ENCODE measurements around the gene C5. TPM values are rescaled to one million over a fixed set of nuclear protein-coding genes. Genes with fewer than 3 reads are reported as not detected.
A peak's percentile ranks its signal among the peaks of the same experiment; 100 is the strongest.

The C5 gene
- total RNA-seq, 2 donors from 2014 or later = 3.5 to 11.1 TPM

- intact Hi-C loops (cut with DNase I) = no loop called here
- H3K4me3 ChIP-seq = no peak overlapping the region
- no peaks in the 10 kb centered on the region for H3K9me3 ChIP-seq
- H3K4me1 ChIP-seq (replicated peaks) = no peaks in the 10 kb centered on the region
- peak; percentile 30 for TF ChIP-seq POLR2AphosphoS5 (IDR thresholded peaks at IDR 0.05)
- no peak for TF ChIP-seq POLR2A (IDR thresholded peaks at IDR 0.05)
- H3K36me3 ChIP-seq = no peaks in the 10 kb centered on the region
- H3K27ac ChIP-seq = peak overlapping the region in 1 of 2 donors; percentile 20
- no peak for DNase-seq (ENCODE audit: low spot score)
- WGBS = 68% methylated on average over 4 of the region's 4 CpGs
- no peaks in the 10 kb centered on the region for H3K27me3 ChIP-seq (replicated peaks; ENCODE audit: insufficient read depth)
Observed at GRCh38 chr9:120944434-120944843, 105.6 kb downstream of the C5 start.

GRCh38 chr9:120942186-120943001, 107.7 kb downstream of the C5 start:
- Histone ChIP-seq H3K27ac (peak overlapping the region; percentile 71 to 79), H3K4me3 (no peak overlapping the region)
- DNase-seq (ENCODE audit: low spot score) = peak; percentile 77

GRCh38 chr9:120941046-120941770, 108.9 kb downstream of the C5 start:
- H3K36me3 ChIP-seq = no peaks in the 10 kb centered on the region
- peak overlapping the region; percentile 48 to 71 for H3K27ac ChIP-seq
- H3K4me3 ChIP-seq = no peak overlapping the region
- 83% methylated on average over 6 of the region's 6 CpGs for WGBS
- TF ChIP-seq POLR2AphosphoS5 (IDR thresholded peaks at IDR 0.05) (no peak), CTCF (IDR thresholded peaks at IDR 0.05) (no peak), POLR2A (IDR thresholded peaks at IDR 0.05) (no peak)
- DNase-seq (ENCODE audit: low spot score) = no peak
- no peaks in the 10 kb centered on the region for H3K9me3 ChIP-seq
- H3K27me3 ChIP-seq (replicated peaks; ENCODE audit: insufficient read depth) = no peaks in the 10 kb centered on the region
- peaks cover 2% of the 10 kb centered on the region for H3K4me1 ChIP-seq (replicated peaks)
- intact Hi-C loops (cut with DNase I) = no loop called here

More at GRCh38 chr9:120942186-120943001, 107.7 kb downstream of the C5 start:
- Histone ChIP-seq H3K27me3 (replicated peaks; ENCODE audit: insufficient read depth) (no peaks in the 10 kb centered on the region), H3K9me3 (no peaks in the 10 kb centered on the region), H3K36me3 (no peaks in the 10 kb centered on the region), H3K4me1 (replicated peaks) (no peaks in the 10 kb centered on the region)
- TF ChIP-seq POLR2AphosphoS5 (IDR thresholded peaks at IDR 0.05) = peak; percentile 83
- no peak for TF ChIP-seq POLR2A (IDR thresholded peaks at IDR 0.05)
- peak in 1 of 4 experiments; percentile 5 for TF ChIP-seq CTCF (IDR thresholded peaks at IDR 0.05)
- 7% methylated on average over 8 of the region's 8 CpGs for WGBS
- intact Hi-C loops (cut with DNase I) = no loop called here

GRCh38 chr9:120940573-120940972, 109.5 kb downstream of the C5 start:
- Histone ChIP-seq H3K36me3 (no peaks in the 10 kb centered on the region), H3K4me3 (no peak overlapping the region), H3K27me3 (replicated peaks; ENCODE audit: insufficient read depth) (no peaks in the 10 kb centered on the region), H3K4me1 (replicated peaks) (peaks cover 9% of the 10 kb centered on the region), H3K9me3 (no peaks in the 10 kb centered on the region), H3K27ac (peak overlapping the region in 1 of 2 donors; percentile 18)
- no peak for DNase-seq (ENCODE audit: low spot score)
- WGBS = 85% methylated on average over 10 of the region's 10 CpGs
- intact Hi-C loops (cut with DNase I) = no loop called here
- TF ChIP-seq CTCF (IDR thresholded peaks at IDR 0.05) (no peak), POLR2AphosphoS5 (IDR thresholded peaks at IDR 0.05) (no peak), POLR2A (IDR thresholded peaks at IDR 0.05) (no peak)

GRCh38 chr9:120938851-120939250, 111.2 kb downstream of the C5 start:
- intact Hi-C loops (cut with DNase I) = loop anchor here (10.0 kb wide), 2 partner anchors 136 to 184 kb away; partner anchors contain the start of gene CNTRL

More at GRCh38 chr9:120938851-120939250, 111.2 kb downstream of the C5 start:
- TF ChIP-seq POLR2AphosphoS5 (IDR thresholded peaks at IDR 0.05) (no peak), CTCF (IDR thresholded peaks at IDR 0.05) (no peak), POLR2A (IDR thresholded peaks at IDR 0.05) (no peak)
- H3K4me3 ChIP-seq = no peak overlapping the region
- no peaks in the 10 kb centered on the region for H3K36me3 ChIP-seq
- peaks cover 16% of the 10 kb centered on the region for H3K4me1 ChIP-seq (replicated peaks)
- H3K27ac ChIP-seq = no peak overlapping the region
- 94% methylated on average over 3 of the region's 3 CpGs for whole genome bisulfite sequencing
- H3K27me3 ChIP-seq (replicated peaks; ENCODE audit: insufficient read depth) = no peaks in the 10 kb centered on the region
- H3K9me3 ChIP-seq = no peaks in the 10 kb centered on the region
- DNase-seq (ENCODE audit: low spot score) = no peak
